HCT116 (cell line): Measurements from ENCODE around the gene LRP2. TPM values are rescaled to one million over a fixed set of nuclear protein-coding genes. Genes with fewer than 3 reads are reported as not detected.

ENCODE experiments used
- ATAC-seq: fragments of 200-7000 bp; cut with Tn5 transposase; 2 replicates; pipeline ENCODE4 v1.9.1; 2020; ENCODE audit warnings: mild to moderate bottlenecking, moderate library complexity
- BruUV-seq: library from RNA; stranded (reverse); fragments of 400-500 nt; replicated peaks from 2 replicates; lab custom pipeline; 2021; lab: Mats Ljungman, UMichigan
- CTCF ChIA-PET: fragments of 300-600 bp; sonication (Branson Sonifier 250); formaldehyde crosslinking; loops from one replicate; lab custom pipeline; 2021; ENCODE audit warnings: antibody characterized with exemption; lab: Charles Lee
- POLR2A ChIA-PET: fragments of 300-600, 350-600 bp; sonication (Branson Sonifier 250); formaldehyde crosslinking; loops from one replicate; lab custom pipeline; 2021; ENCODE audit warnings: antibody characterized with exemption; lab: Charles Lee
- RAD21 ChIA-PET, 2 experiments: fragments of 300-600 bp; sonication (Branson Sonifier 250); formaldehyde crosslinking; loops; one replicate each; lab custom pipeline; 2023; ENCODE audit warnings: low total read pairs in 2 of 2; ENCODE audit not compliant: uncharacterized antibody in 2 of 2, unreplicated experiment in 2 of 2, low non-redundant PET in 1 of 2; lab: Charles Lee
- DNase-seq: peaks from one replicate; pipeline ENCODE4 v3.0.0-alpha.2; 2010; ENCODE audit warnings: low read depth, low spot score
- H2AFZ ChIP-seq: fragments of 200-600 bp; shearing (Covaris generic), sonication (generic); 2 replicates; pipeline ENCODE4 v1.6.1; 2017; ENCODE audit warnings: low read depth, mixed run types, mixed read lengths, antibody characterized with exemption, low read length; ENCODE audit not compliant: poor library complexity, severe bottlenecking
- H3K27ac ChIP-seq: 2 replicates; pipeline ENCODE4 v1.5.1; 2012; ENCODE audit warnings: low read depth, low read length
- H3K27me3 ChIP-seq: fragments of 200-600 bp; sonication (generic); 2 replicates; pipeline ENCODE4 v1.6.1; 2016; ENCODE audit warnings: mixed run types, low read length, mixed read lengths; ENCODE audit not compliant: insufficient read depth
- H3K36me3 ChIP-seq, 2 experiments: fragments of 200-500 bp in 1 of 2; fragments of 200-600 bp in 1 of 2; sonication (Bioruptor generic) in 1 of 2; sonication (generic) in 1 of 2; 2 replicates each; pipeline versions ENCODE4 v1.5.1 to v1.6.1; 2014 to 2016; ENCODE audit warnings: low read length in 2 of 2, inconsistent platforms in 1 of 2, mixed read lengths in 1 of 2, mixed run types in 1 of 2; ENCODE audit not compliant: insufficient read depth in 2 of 2, control insufficient read depth in 1 of 2
- H3K4me1 ChIP-seq, 2 experiments: fragments of 200-600 bp in 1 of 2; sonication (generic) in 1 of 2; 2 replicates each; pipeline versions ENCODE4 v1.5.1 to v1.6.1; 2012 to 2017; ENCODE audit warnings: low read length in 2 of 2, inconsistent platforms in 1 of 2, mild to moderate bottlenecking in 1 of 2, mixed read lengths in 1 of 2, mixed run types in 1 of 2, moderate library complexity in 1 of 2; ENCODE audit not compliant: insufficient read depth in 2 of 2, control insufficient read depth in 1 of 2
- H3K4me2 ChIP-seq: fragments of 200-600 bp; sonication (generic); 2 replicates; pipeline ENCODE4 v1.6.1; 2017; ENCODE audit warnings: mixed run types, low read length, mixed read lengths
- H3K4me3 ChIP-seq, 2 experiments: fragments of 200-600 bp in 1 of 2; sonication (generic) in 1 of 2; replicated peaks in 1 of 2; 2 replicates each; pipeline ENCODE4 v1.5.1; 2011 to 2016; ENCODE audit warnings: low read length in 2 of 2, control low read depth in 1 of 2, low read depth in 1 of 2, mild to moderate bottlenecking in 1 of 2, mixed read lengths in 1 of 2, mixed run types in 1 of 2
- H3K79me2 ChIP-seq: fragments of 200-600 bp; sonication (generic); 2 replicates; pipeline ENCODE4 v1.6.1; 2017; ENCODE audit warnings: mild to moderate bottlenecking, mixed run types, low read length, moderate library complexity, mixed read lengths; ENCODE audit not compliant: insufficient read depth
- H3K9ac ChIP-seq: fragments of 200-600 bp; sonication (generic); 2 replicates; pipeline ENCODE4 v1.6.1; 2016; ENCODE audit warnings: low read length, mixed read lengths
- H3K9me2 ChIP-seq: fragments of 200-600 bp; sonication (generic), shearing (Covaris generic); 2 replicates; pipeline ENCODE4 v1.6.1; 2017; ENCODE audit warnings: mixed run types, mild to moderate bottlenecking, moderate library complexity; ENCODE audit not compliant: insufficient read depth
- H3K9me3 ChIP-seq, 2 experiments: fragments of 200-500 bp in 1 of 2; fragments of 200-600 bp in 1 of 2; sonication (Bioruptor generic) in 1 of 2; sonication (generic) in 1 of 2; 2 replicates each; pipeline ENCODE4 v1.6.1; 2014 to 2017; ENCODE audit warnings: low read length in 2 of 2, mixed read lengths in 2 of 2, inconsistent platforms in 1 of 2, low read depth in 1 of 2, mild to moderate bottlenecking in 1 of 2, mixed run types in 1 of 2, moderate library complexity in 1 of 2; ENCODE audit not compliant: control insufficient read depth in 1 of 2, insufficient read depth in 1 of 2
- H4K20me1 ChIP-seq: fragments of 200-600 bp; sonication (generic), shearing (Covaris generic); 2 replicates; pipeline ENCODE4 v1.6.1; 2017; ENCODE audit warnings: mixed run types, mild to moderate bottlenecking, moderate library complexity; ENCODE audit not compliant: insufficient read depth
- CTCF ChIP-seq, 3 experiments: fragments of 200-600 bp in 1 of 3; sonication (generic) in 1 of 3; IDR thresholded peaks in 2 of 3; conservative IDR thresholded peaks in 1 of 3; 2 replicates each; pipeline ENCODE4 v1.5.1; 2012 to 2017; ENCODE audit warnings: low read depth in 2 of 3, low read length in 2 of 3, antibody characterized with exemption in 1 of 3, borderline replicate concordance in 1 of 3, control low read depth in 1 of 3, mild to moderate bottlenecking in 1 of 3, mixed read lengths in 1 of 3, mixed run types in 1 of 3, moderate library complexity in 1 of 3; ENCODE audit not compliant: insufficient read depth in 1 of 3
- EZH2phosphoT487 ChIP-seq: fragments of 200-600 bp; IDR thresholded peaks from 2 replicates; pipeline ENCODE4 v1.6.1; 2018; ENCODE audit warnings: antibody characterized with exemption, borderline replicate concordance
- FOSL1 ChIP-seq: IDR thresholded peaks from 2 replicates; pipeline ENCODE4 v1.6.1; 2012; ENCODE audit warnings: low read depth
- MAX ChIP-seq: IDR thresholded peaks from 2 replicates; pipeline ENCODE4 v1.6.1; 2012
- POLR2AphosphoS5 ChIP-seq: IDR thresholded peaks from 2 replicates; pipeline ENCODE4 v1.6.1; 2011; ENCODE audit warnings: mild to moderate bottlenecking, low read depth, low read length, moderate library complexity
- RAD21 ChIP-seq: IDR thresholded peaks from 2 replicates; pipeline ENCODE4 v1.6.1; 2012; ENCODE audit warnings: low read depth, mild to moderate bottlenecking
- intact Hi-C: fragments of 100-400 bp; cut with micrococcal nuclease; formaldehyde crosslinking; loops from 2 replicates; pipeline ENCODE4 v1.10.0; 2022
- total RNA-seq: library from RNA; stranded (reverse); gene quantifications from one replicate; pipeline ENCODE4 v1.2.1, GENCODE V29; 2021; ENCODE audit not compliant: unreplicated experiment

The LRP2 gene
- total RNA-seq, 1 experiment from 2014 or later: 0.20 TPM

- Histone ChIP-seq H3K9me2 (no peaks in the 10 kb centered on the region), H3K36me3 (no peaks in the 10 kb centered on the region), H4K20me1 (no peaks in the 10 kb centered on the region), H3K4me1 (peaks cover 11 to 15% of the 10 kb centered on the region in 2 experiments; a peak in 3 of 4 replicates), H3K27ac (no peak overlapping the region), H3K79me2 (no peaks in the 10 kb centered on the region), H3K4me2 (no peak overlapping the region), H2AFZ (no peak overlapping the region), H3K9ac (no peak overlapping the region), H3K9me3 (no peaks in the 10 kb centered on the region), H3K27me3 (no peaks in the 10 kb centered on the region), H3K4me3 (no peak overlapping the region)
- intact Hi-C loops: no loop called here
- no TSS peak for BruUV-seq
- POLR2A ChIA-PET: no interaction called here
- RAD21 ChIA-PET: no interaction called here
- TF ChIP-seq FOSL1 (no peak), CTCF (IDR thresholded peaks at IDR 0.05 in 2 of 3, conservative IDR thresholded peaks at IDR 0.05 in 1 of 3; ENCODE audit: borderline replicate concordance in 1 of 3, insufficient read depth in 1 of 3, low read depth in 2 of 3, low read length in 2 of 3) (peak in 1 of 3 experiments; percentile 12; a peak in 1 of 6 replicates), MAX (no peak), RAD21 (peak; percentile 23)
- DNase-seq: no peak
- CTCF ChIA-PET: no interaction called here
- peak; percentile 32; the same call in 1 of the 2 replicates for ATAC-seq
Measured at GRCh38 chr2:169087757-169088379, 274.5 kb downstream of the LRP2 start.

- Histone ChIP-seq H3K79me2 (no peaks in the 10 kb centered on the region), H3K9me2 (no peaks in the 10 kb centered on the region), H4K20me1 (no peaks in the 10 kb centered on the region), H3K4me1 (peaks cover 5 to 8% of the 10 kb centered on the region in 2 experiments; a peak in 3 of 4 replicates), H3K4me2 (no peak overlapping the region), H3K4me3 (no peak overlapping the region), H3K9ac (no peak overlapping the region), H3K27me3 (no peaks in the 10 kb centered on the region), H3K27ac (no peak overlapping the region), H3K36me3 (no peaks in the 10 kb centered on the region), H2AFZ (no peak overlapping the region), H3K9me3 (no peaks in the 10 kb centered on the region)
- CTCF ChIA-PET: no interaction called here
- POLR2A ChIA-PET: no interaction called here
- no peak for ATAC-seq
- TF ChIP-seq POLR2AphosphoS5 (no peak), EZH2phosphoT487 (no peak)
- BruUV-seq: no TSS peak
- RAD21 ChIA-PET: no interaction called here
- intact Hi-C loops: no loop called here
- no peak for DNase-seq
Measured at GRCh38 chr2:169086893-169087467, 275.4 kb downstream of the LRP2 start.
